Retinal pigment epithelial cell (primary cell): Measurements from ENCODE around the gene DDX10.

ENCODE experiments used
- DNase-seq: peaks from one replicate; pipeline ENCODE4 v3.0.0-alpha.2; 2010; ENCODE audit warnings: low read depth
- H3K4me3 ChIP-seq: 2 replicates; pipeline ENCODE4 v1.5.1; 2011; ENCODE audit warnings: mild to moderate bottlenecking, low read length, control low read depth, moderate library complexity
- CTCF ChIP-seq: conservative IDR thresholded peaks from 2 replicates; pipeline ENCODE4 v1.5.1; 2011; ENCODE audit warnings: low read depth, low read length, control low read depth, inconsistent platforms

The DDX10 gene

GRCh38 chr11:108958368-108959104 lies 293.7 kb downstream of the DDX10 start:
- no peak for TF ChIP-seq CTCF
- DNase-seq, result no peak
- H3K4me3 ChIP-seq, result no peak overlapping the region

GRCh38 chr11:108959105-108959761 lies 294.4 kb downstream of the DDX10 start:
- no peak for TF ChIP-seq CTCF
- no peak for DNase-seq
- no peak overlapping the region for H3K4me3 ChIP-seq

GRCh38 chr11:108959874-108960273 lies 295.0 kb downstream of the DDX10 start:
- TF ChIP-seq CTCF, result no peak
- no peak overlapping the region for H3K4me3 ChIP-seq
- DNase-seq, result no peak

- TF ChIP-seq CTCF, result no peak
- no peak for DNase-seq
- H3K4me3 ChIP-seq, result no peak overlapping the region
These were observed 295.6 kb downstream of the DDX10 start for GRCh38 chr11:108960501-108960900.

- no peak for TF ChIP-seq CTCF
- DNase-seq, result no peak
- no peak overlapping the region for H3K4me3 ChIP-seq
These were observed 296.2 kb downstream of the DDX10 start for GRCh38 chr11:108961095-108961494.

- no peak for TF ChIP-seq CTCF
- no peak overlapping the region for H3K4me3 ChIP-seq
- DNase-seq, result no peak
These were observed 298.2 kb downstream of the DDX10 start for GRCh38 chr11:108963118-108963517.
